GM21825 (cell line): ENCODE data around the gene PPP1R1A.

Experiments
- ATAC-seq: cut with Tn5 transposase; IDR thresholded peaks from one replicate; pipeline ENCODE4 v1.9.1; 2021; ENCODE audit warnings: mild to moderate bottlenecking, moderate library complexity; ENCODE audit not compliant: unreplicated experiment

The PPP1R1A gene

GRCh38 chr12:54538136-54538700, 50.2 kb downstream of the PPP1R1A start:
- no peak for ATAC-seq

- ATAC-seq: no peak
Observed at GRCh38 chr12:54535474-54535873, 53.0 kb downstream of the PPP1R1A start.

DNA sequence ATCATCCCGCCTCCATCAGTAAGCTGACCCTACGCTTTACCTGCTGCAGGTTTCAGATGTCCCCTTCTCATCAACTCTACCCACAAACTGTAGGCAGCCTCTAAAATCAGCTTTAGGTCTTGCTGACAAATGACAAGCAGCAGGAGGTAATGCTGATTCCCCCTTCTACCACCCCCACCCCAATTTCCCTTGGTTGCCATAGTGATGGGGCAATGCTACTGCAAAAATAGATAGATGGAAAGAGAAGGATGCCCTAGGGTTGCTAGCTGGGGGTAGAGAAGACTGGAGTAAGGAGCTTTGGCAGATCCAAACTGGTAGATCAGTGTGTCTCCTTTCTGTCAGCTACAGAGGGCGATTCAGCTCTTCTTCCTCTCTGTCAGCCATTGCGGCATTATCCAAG, 58.9 kb downstream of the PPP1R1A start:
- ATAC-seq: no peak
